ENCODE measurements around the gene TSPAN3.

- TF ChIP-seq, protein P1, sequence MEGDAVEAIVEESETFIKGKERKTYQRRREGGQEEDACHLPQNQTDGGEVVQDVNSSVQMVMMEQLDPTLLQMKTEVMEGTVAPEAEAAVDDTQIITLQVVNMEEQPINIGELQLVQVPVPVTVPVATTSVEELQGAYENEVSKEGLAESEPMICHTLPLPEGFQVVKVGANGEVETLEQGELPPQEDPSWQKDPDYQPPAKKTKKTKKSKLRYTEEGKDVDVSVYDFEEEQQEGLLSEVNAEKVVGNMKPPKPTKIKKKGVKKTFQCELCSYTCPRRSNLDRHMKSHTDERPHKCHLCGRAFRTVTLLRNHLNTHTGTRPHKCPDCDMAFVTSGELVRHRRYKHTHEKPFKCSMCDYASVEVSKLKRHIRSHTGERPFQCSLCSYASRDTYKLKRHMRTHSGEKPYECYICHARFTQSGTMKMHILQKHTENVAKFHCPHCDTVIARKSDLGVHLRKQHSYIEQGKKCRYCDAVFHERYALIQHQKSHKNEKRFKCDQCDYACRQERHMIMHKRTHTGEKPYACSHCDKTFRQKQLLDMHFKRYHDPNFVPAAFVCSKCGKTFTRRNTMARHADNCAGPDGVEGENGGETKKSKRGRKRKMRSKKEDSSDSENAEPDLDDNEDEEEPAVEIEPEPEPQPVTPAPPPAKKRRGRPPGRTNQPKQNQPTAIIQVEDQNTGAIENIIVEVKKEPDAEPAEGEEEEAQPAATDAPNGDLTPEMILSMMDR (optimal IDR thresholded peaks at IDR 0.05 in 1 of 3, IDR thresholded peaks at IDR 0.05 in 1 of 3, conservative IDR thresholded peaks at IDR 0.05 in 1 of 3; ENCODE audit: extremely low read depth in 1 of 3, insufficient read depth in 2 of 3, low read length in 3 of 3) = no peak
- TF ChIP-seq EZH2 (IDR thresholded peaks at IDR 0.05; ENCODE audit: low read length) = no peak
Observed at GRCh38 chr15:77081971-77082370, 11.1 kb upstream of the TSPAN3 start.

All from keratinocyte (primary cell).